MCF 10A (cell line): ENCODE measurements around the gene ANAPC4. TPM values are rescaled to one million over a fixed set of nuclear protein-coding genes. Genes with fewer than 3 reads are reported as not detected.

Source experiments
- BruUV-seq: library from RNA; stranded (reverse); fragments of 400-500 nt; replicated peaks from 2 replicates; lab custom pipeline; 2021; lab: Mats Ljungman, UMichigan
- CTCF ChIA-PET: fragments of 300-600 bp; sonication (Branson Sonifier 250); formaldehyde crosslinking; extraction: SDS; loops from one replicate; lab custom pipeline; 2021; ENCODE audit warnings: antibody characterized with exemption, inconsistent platforms; lab: Yijun Ruan, JAX
- POLR2A ChIA-PET: fragments of 300-600, 350-650 bp; sonication (Branson Sonifier 250); formaldehyde crosslinking; extraction: SDS; loops from one replicate; lab custom pipeline; 2020; ENCODE audit warnings: antibody characterized with exemption, inconsistent platforms; lab: Yijun Ruan, JAX
- DNase-seq: peaks from one replicate; pipeline ENCODE4 v3.0.0-alpha.2; 2018; ENCODE audit not compliant: unreplicated experiment
- H3K27ac Mint-ChIP-seq: one replicate; pipeline ENCODE4 v1.8.0; 2022; ENCODE audit warnings: mild to moderate bottlenecking, low read depth, mixed read lengths; ENCODE audit not compliant: unreplicated experiment
- H3K27me3 Mint-ChIP-seq: one replicate; pipeline ENCODE4 v1.8.0; 2022; ENCODE audit warnings: mixed read lengths; ENCODE audit not compliant: insufficient read depth, unreplicated experiment
- H3K36me3 Mint-ChIP-seq: one replicate; pipeline ENCODE4 v1.8.0; 2022; ENCODE audit warnings: mild to moderate bottlenecking, moderate library complexity, mixed read lengths; ENCODE audit not compliant: insufficient read depth, unreplicated experiment
- H3K4me1 Mint-ChIP-seq: one replicate; pipeline ENCODE4 v1.8.0; 2022; ENCODE audit warnings: mixed read lengths; ENCODE audit not compliant: insufficient read depth, unreplicated experiment
- H3K4me3 Mint-ChIP-seq: one replicate; pipeline ENCODE4 v1.8.0; 2022; ENCODE audit warnings: mild to moderate bottlenecking, moderate library complexity, mixed read lengths; ENCODE audit not compliant: unreplicated experiment
- H3K9me3 Mint-ChIP-seq: one replicate; pipeline ENCODE4 v1.8.0; 2022; ENCODE audit warnings: mixed read lengths; ENCODE audit not compliant: unreplicated experiment
- intact Hi-C: fragments of 100-400 bp; cut with micrococcal nuclease; formaldehyde crosslinking; loops from 2 replicates; pipeline ENCODE4 v1.14.1; 2022
- total RNA-seq: library from RNA; stranded (reverse); gene quantifications from 2 replicates; pipeline ENCODE4 v1.2.3, GENCODE V29; 2022
- TF ChIP-seq, protein P1 (sequence below): fragments of 200-600 bp; IDR thresholded peaks from one replicate; pipeline ENCODE4 v1.8.0; 2022; ENCODE audit warnings: antibody characterized with exemption, mild to moderate bottlenecking; ENCODE audit not compliant: unreplicated experiment

ANAPC4 gene
- total RNA-seq, 1 experiment from 2014 or later, result 20.8 TPM

- intact Hi-C loops, result no loop called here
- H3K36me3 Mint-ChIP-seq, result no peaks in the 10 kb centered on the region
- no peak overlapping the region for H3K4me3 Mint-ChIP-seq
- peaks cover 10% of the 10 kb centered on the region for H3K9me3 Mint-ChIP-seq
- H3K27me3 Mint-ChIP-seq, result no peaks in the 10 kb centered on the region
- DNase-seq, result no peak
- TF ChIP-seq, protein P1, sequence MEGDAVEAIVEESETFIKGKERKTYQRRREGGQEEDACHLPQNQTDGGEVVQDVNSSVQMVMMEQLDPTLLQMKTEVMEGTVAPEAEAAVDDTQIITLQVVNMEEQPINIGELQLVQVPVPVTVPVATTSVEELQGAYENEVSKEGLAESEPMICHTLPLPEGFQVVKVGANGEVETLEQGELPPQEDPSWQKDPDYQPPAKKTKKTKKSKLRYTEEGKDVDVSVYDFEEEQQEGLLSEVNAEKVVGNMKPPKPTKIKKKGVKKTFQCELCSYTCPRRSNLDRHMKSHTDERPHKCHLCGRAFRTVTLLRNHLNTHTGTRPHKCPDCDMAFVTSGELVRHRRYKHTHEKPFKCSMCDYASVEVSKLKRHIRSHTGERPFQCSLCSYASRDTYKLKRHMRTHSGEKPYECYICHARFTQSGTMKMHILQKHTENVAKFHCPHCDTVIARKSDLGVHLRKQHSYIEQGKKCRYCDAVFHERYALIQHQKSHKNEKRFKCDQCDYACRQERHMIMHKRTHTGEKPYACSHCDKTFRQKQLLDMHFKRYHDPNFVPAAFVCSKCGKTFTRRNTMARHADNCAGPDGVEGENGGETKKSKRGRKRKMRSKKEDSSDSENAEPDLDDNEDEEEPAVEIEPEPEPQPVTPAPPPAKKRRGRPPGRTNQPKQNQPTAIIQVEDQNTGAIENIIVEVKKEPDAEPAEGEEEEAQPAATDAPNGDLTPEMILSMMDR, result no peak
- ChIA-PET CTCF (interaction anchor here (1.0 to 1.2 kb wide), 2 partner anchors 12 to 315 kb away, joined by 3 to 4 read pairs; no protein-coding TSS in a partner anchor), POLR2A (no interaction called here)
- H3K27ac Mint-ChIP-seq, result no peak overlapping the region
- BruUV-seq, result no TSS peak
- H3K4me1 Mint-ChIP-seq, result peaks cover 10% of the 10 kb centered on the region
These were observed 75.0 kb downstream of the ANAPC4 start for GRCh38 chr4:25452081-25452480.

- Mint-ChIP-seq H3K27me3 (no peaks in the 10 kb centered on the region), H3K27ac (no peak overlapping the region), H3K4me3 (no peak overlapping the region), H3K9me3 (peaks cover 10% of the 10 kb centered on the region), H3K36me3 (no peaks in the 10 kb centered on the region), H3K4me1 (peaks cover 15% of the 10 kb centered on the region)
- no peak for DNase-seq
- intact Hi-C loops, result no loop called here
- no TSS peak for BruUV-seq
- CTCF ChIA-PET, result interaction anchor here (0.7 to 2.1 kb wide), 2 partner anchors 14 to 19 kb away, joined by 5 to 12 read pairs; no protein-coding TSS in a partner anchor
- TF ChIP-seq, protein P1, result no peak
- POLR2A ChIA-PET, result no interaction called here
These were observed 77.4 kb downstream of the ANAPC4 start for GRCh38 chr4:25454476-25454875.

- Mint-ChIP-seq H3K4me3 (no peak overlapping the region), H3K9me3 (peaks cover 10% of the 10 kb centered on the region), H3K36me3 (no peaks in the 10 kb centered on the region), H3K27ac (no peak overlapping the region), H3K4me1 (peaks cover 15% of the 10 kb centered on the region), H3K27me3 (no peaks in the 10 kb centered on the region)
- TF ChIP-seq, protein P1, result no peak
- intact Hi-C loops, result no loop called here
- CTCF ChIA-PET, result interaction anchor here (0.6 to 2.7 kb wide), 4 partner anchors 17 to 943 kb away, joined by 3 to 14 read pairs (median 8); no protein-coding TSS in a partner anchor
- peak; percentile 70 for DNase-seq
- POLR2A ChIA-PET, result interaction anchor here (0.6 kb wide), 1 partner anchor 1156 kb away, joined by 3 read pairs; no protein-coding TSS in a partner anchor
- BruUV-seq, result no TSS peak
These were observed 80.1 kb downstream of the ANAPC4 start for GRCh38 chr4:25457053-25457715.

- no TSS peak for BruUV-seq
- Mint-ChIP-seq H3K4me1 (no peaks in the 10 kb centered on the region), H3K27me3 (no peaks in the 10 kb centered on the region), H3K36me3 (no peaks in the 10 kb centered on the region), H3K27ac (no peak overlapping the region), H3K9me3 (peaks cover 8% of the 10 kb centered on the region), H3K4me3 (no peak overlapping the region)
- ChIA-PET POLR2A (no interaction called here), CTCF (no interaction called here)
- no peak for DNase-seq
- TF ChIP-seq, protein P1, result no peak
- intact Hi-C loops, result no loop called here
These were observed 90.1 kb downstream of the ANAPC4 start for GRCh38 chr4:25466966-25467697.
